H1 (cell line): ENCODE results near the gene TMEM86B. TPM values are rescaled to one million over a fixed set of nuclear protein-coding genes. Genes with fewer than 3 reads are reported as not detected.

Experiments
- CTCF ChIA-PET: fragments of 300-600 bp; sonication (Branson Sonifier 250); formaldehyde crosslinking; loops from one replicate; lab custom pipeline; 2021; ENCODE audit not compliant: partially characterized antibody; lab: Charles Lee
- POLR2A ChIA-PET: fragments of 300-600 bp; sonication (Branson Sonifier 250); formaldehyde crosslinking; loops from one replicate; lab custom pipeline; 2021; ENCODE audit warnings: inconsistent platforms; ENCODE audit not compliant: partially characterized antibody; lab: Charles Lee
- DNase-seq, 2 experiments: peaks; one replicate each; pipeline versions ENCODE4 v3.0.0 to v3.0.0-alpha.2; 2010 to 2022; ENCODE audit warnings: low spot score in 2 of 2, low read depth in 1 of 2, mixed read lengths in 1 of 2
- FAIRE-seq: peaks from 2 replicates; lab custom pipeline; 2011; peaks lifted over from hg19 to GRCh38; lab: Jason Lieb, UNC
- H2AFZ ChIP-seq: 2 replicates; pipeline ENCODE4 v1.8.1; 2012; ENCODE audit warnings: low read length, inconsistent platforms
- H2AK5ac ChIP-seq: 2 replicates; pipeline ENCODE4 v1.6.1; 2013; ENCODE audit warnings: low read depth, low read length
- H2BK120ac ChIP-seq: replicated peaks from 2 replicates; pipeline ENCODE3; 2013; ENCODE audit warnings: low read depth, low read length, inconsistent platforms
- H2BK12ac ChIP-seq: 2 replicates; pipeline ENCODE4 v1.6.1; 2013; ENCODE audit warnings: low read depth, low read length
- H2BK15ac ChIP-seq: 2 replicates; pipeline ENCODE4 v1.6.1; 2013; ENCODE audit warnings: low read length
- H2BK20ac ChIP-seq: 2 replicates; pipeline ENCODE4 v1.6.1; 2013; ENCODE audit warnings: low read length
- H2BK5ac ChIP-seq: 2 replicates; pipeline ENCODE4 v1.6.1; 2013; ENCODE audit warnings: low read depth, low read length
- H3K14ac ChIP-seq: 2 replicates; pipeline ENCODE4 v1.6.1; 2013; ENCODE audit warnings: inconsistent platforms; ENCODE audit not compliant: insufficient read length
- H3K18ac ChIP-seq: 2 replicates; pipeline ENCODE4 v1.6.1; 2013; ENCODE audit warnings: low read length; ENCODE audit errors: extremely low read depth
- H3K23ac ChIP-seq: 2 replicates; pipeline ENCODE4 v1.6.1; 2013; ENCODE audit warnings: inconsistent platforms; ENCODE audit not compliant: insufficient read length
- H3K23me2 ChIP-seq: 2 replicates; pipeline ENCODE4 v1.6.1; 2013; ENCODE audit warnings: low read depth, low read length
- H3K27ac ChIP-seq: 2 replicates; pipeline ENCODE4 v1.6.1; 2011; ENCODE audit warnings: low read depth, low read length, inconsistent platforms
- H3K27me3 ChIP-seq, 4 experiments: replicated peaks in 1 of 4; 1 replicate in 1 of 4; 2 replicates in 3 of 4; pipeline versions ENCODE4 v1.6.1 to v1.8.1; 2011 to 2013; ENCODE audit warnings: low read length in 3 of 4, mild to moderate bottlenecking in 3 of 4, inconsistent platforms in 2 of 4, mixed read lengths in 2 of 4, moderate library complexity in 1 of 4; ENCODE audit not compliant: control insufficient read depth in 3 of 4, insufficient read depth in 3 of 4; ENCODE audit errors: extremely low read depth in 1 of 4
- H3K36me3 ChIP-seq, 4 experiments: 2 replicates each; pipeline versions ENCODE4 v1.6.1 to v1.8.1; 2011 to 2013; ENCODE audit warnings: mild to moderate bottlenecking in 4 of 4, low read length in 3 of 4, moderate library complexity in 2 of 4, control low read depth in 1 of 4, inconsistent platforms in 1 of 4; ENCODE audit not compliant: insufficient read depth in 4 of 4, control insufficient read depth in 2 of 4
- H3K4ac ChIP-seq: replicated peaks from 2 replicates; pipeline ENCODE3; 2013; ENCODE audit warnings: low read length, low read depth, mixed read lengths, inconsistent platforms; ENCODE audit not compliant: insufficient read length
- H3K4me1 ChIP-seq, 4 experiments: replicated peaks in 1 of 4; 1 replicate in 1 of 4; 2 replicates in 3 of 4; pipeline versions ENCODE4 v1.6.1 to v1.8.1; 2011 to 2013; ENCODE audit warnings: low read length in 3 of 4, inconsistent platforms in 2 of 4, mixed read lengths in 1 of 4; ENCODE audit not compliant: insufficient read depth in 4 of 4, control insufficient read depth in 3 of 4
- H3K4me2 ChIP-seq, 2 experiments: 2 replicates each; pipeline versions ENCODE4 v1.6.1 to v1.8.1; 2011 to 2013; ENCODE audit warnings: low read depth in 2 of 2, low read length in 2 of 2, control low read depth in 1 of 2, inconsistent platforms in 1 of 2, mild to moderate bottlenecking in 1 of 2; ENCODE audit not compliant: insufficient read depth in 1 of 2
- H3K4me3 ChIP-seq, 4 experiments: fragments of 200-600, 300-600 bp in 1 of 4; sonication (generic), shearing (Covaris generic), sonication (Bioruptor Twin) in 1 of 4; 2 replicates each; pipeline versions ENCODE4 v1.5.1 to v1.8.1; 2011 to 2016; ENCODE audit warnings: low read length in 4 of 4, low read depth in 3 of 4, control low read depth in 2 of 4, inconsistent platforms in 2 of 4, mild to moderate bottlenecking in 2 of 4, mixed read lengths in 1 of 4, moderate library complexity in 1 of 4; ENCODE audit not compliant: insufficient read depth in 2 of 4; ENCODE audit errors: extremely low read depth in 1 of 4
- H3K56ac ChIP-seq: replicated peaks from 2 replicates; pipeline ENCODE3; 2013; ENCODE audit warnings: low read depth, mild to moderate bottlenecking, mixed read lengths, low read length, inconsistent platforms; ENCODE audit not compliant: insufficient read length
- H3K79me1 ChIP-seq: 2 replicates; pipeline ENCODE4 v1.6.1; 2013; ENCODE audit warnings: low read depth, low read length, control low read depth
- H3K79me2 ChIP-seq, 2 experiments: 2 replicates each; pipeline versions ENCODE4 v1.6.1 to v1.8.1; 2012 to 2013; ENCODE audit warnings: low read length in 2 of 2, mild to moderate bottlenecking in 2 of 2, inconsistent platforms in 1 of 2; ENCODE audit not compliant: insufficient read depth in 2 of 2, control insufficient read depth in 1 of 2
- H3K9ac ChIP-seq, 4 experiments: replicated peaks in 1 of 4; 1 replicate in 1 of 4; 2 replicates in 3 of 4; pipeline versions ENCODE4 v1.6.1 to v1.8.1; 2011 to 2013; ENCODE audit warnings: low read depth in 3 of 4, low read length in 3 of 4, control low read depth in 2 of 4, mild to moderate bottlenecking in 2 of 4, moderate library complexity in 2 of 4, inconsistent platforms in 1 of 4; ENCODE audit errors: extremely low read depth in 1 of 4
- H3K9me3 ChIP-seq, 2 experiments: 2 replicates each; pipeline versions ENCODE4 v1.6.1 to v1.8.1; 2012 to 2013; ENCODE audit warnings: mild to moderate bottlenecking in 2 of 2, moderate library complexity in 2 of 2, control low read depth in 1 of 2, inconsistent platforms in 1 of 2, low read depth in 1 of 2, low read length in 1 of 2, mixed read lengths in 1 of 2; ENCODE audit not compliant: insufficient read depth in 2 of 2
- H4K20me1 ChIP-seq, 2 experiments: replicated peaks in 1 of 2; 2 replicates each; pipeline versions ENCODE3 to v1.8.1; 2011 to 2013; ENCODE audit warnings: inconsistent platforms in 2 of 2, low read length in 2 of 2, mild to moderate bottlenecking in 1 of 2; ENCODE audit not compliant: insufficient read depth in 2 of 2, control insufficient read depth in 1 of 2
- H4K5ac ChIP-seq: 2 replicates; pipeline ENCODE4 v1.6.1; 2013; ENCODE audit warnings: low read length, low read depth, mixed read lengths, inconsistent platforms; ENCODE audit not compliant: insufficient read length
- H4K8ac ChIP-seq: 2 replicates; pipeline ENCODE4 v1.8.0; 2013; ENCODE audit warnings: mild to moderate bottlenecking, moderate library complexity, low read length, inconsistent platforms; ENCODE audit not compliant: insufficient read depth; ENCODE audit errors: extremely low read depth
- H4K91ac ChIP-seq: replicated peaks from 2 replicates; pipeline ENCODE3; 2013; ENCODE audit warnings: low read length, mixed read lengths, inconsistent platforms; ENCODE audit not compliant: insufficient read length
- CEBPB ChIP-seq: IDR thresholded peaks from 2 replicates; pipeline ENCODE4 v1.6.1; 2012; ENCODE audit warnings: low read depth, low read length
- TAF7 ChIP-seq: optimal IDR thresholded peaks from 2 replicates; pipeline ENCODE3; 2011; ENCODE audit warnings: low read depth, mild to moderate bottlenecking, inconsistent platforms, low read length, moderate library complexity, borderline replicate concordance
- WGBS, 2 experiments: shearing (Covaris generic) in 1 of 2; methylation state at CpG; one replicate each; pipeline versions ENCODE4 v1.1.6 to v1.1.7; 2013 to 2015; ENCODE audit warnings: low lambda C conversion rate in 2 of 2, mixed read lengths in 2 of 2, inconsistent platforms in 1 of 2, low coverage in 1 of 2, missing lambda C conversion rate in 1 of 2; ENCODE audit not compliant: insufficient replicate concordance in 2 of 2, insufficient coverage in 1 of 2, insufficient read length in 1 of 2; ENCODE audit errors: extremely low coverage in 1 of 2, missing lambda C conversion rate in 1 of 2; 5-methylcytosine and 5-hydroxymethylcytosine counted together
- polyA plus RNA-seq, 7 experiments: library from polyadenylated mRNA; depleted of rRNA in 3 of 7; stranded (reverse) in 5 of 7; unstranded in 2 of 7; fragments of >200 nt in 5 of 7; fragments of 200-250 nt in 2 of 7; gene quantifications; 1 replicate in 5 of 7; 2 replicates in 1 of 7; 4 replicates in 1 of 7; pipeline versions ENCODE4 v1.2.1 to v1.2.3, GENCODE V29; 2011 to 2013; ENCODE audit warnings: missing spikeins in 2 of 7, mixed read lengths in 2 of 7
- total RNA-seq: library from RNA; stranded (reverse); fragmentation: NEBNext Ultra II Directional; extraction: Animal tissue kit (Norgen Biotek cat#: 25700); gene quantifications from 2 replicates; pipeline ENCODE4 v1.2.1, GENCODE V29; 2021

Gene TMEM86B
- total and polyA plus RNA-seq, 2 of the 8 experiments (the other 6 are each of a cell fraction or from before 2014, with no cell fraction given): 2.0 to 2.9 TPM

DNA sequence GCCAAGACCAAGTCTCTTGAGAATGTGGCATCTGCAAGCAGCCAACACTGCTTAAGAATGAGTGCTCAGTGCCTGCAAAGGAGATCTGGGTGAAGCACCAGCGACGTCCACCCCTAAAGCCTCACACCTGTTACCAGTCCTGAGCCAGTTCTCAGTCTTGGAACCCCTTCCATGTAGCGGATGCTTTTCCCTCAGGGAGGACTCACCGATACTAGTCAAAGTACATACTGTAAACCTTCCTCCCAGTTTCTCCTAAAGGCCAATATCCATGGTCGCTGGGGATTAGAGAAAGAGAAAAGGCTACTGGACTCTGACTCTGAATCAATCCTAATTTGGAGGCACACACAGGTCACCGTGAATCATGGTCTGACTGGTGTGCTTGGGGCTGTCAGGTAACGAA lies 15.0 kb downstream of the TMEM86B start:
- no peak overlapping the region for H2BK20ac ChIP-seq
- peaks cover 15% of the 10 kb centered on the region in 2 experiments; a peak in 3 of 4 replicates for H3K9me3 ChIP-seq
- no peaks in the 10 kb centered on the region for H3K36me3 ChIP-seq
- H3K27me3 ChIP-seq: no peaks in the 10 kb centered on the region; a peak in 1 of 7 replicates
- H3K4me2 ChIP-seq: no peak overlapping the region
- H3K4me3 ChIP-seq: no peak overlapping the region
- no peak overlapping the region; a peak in 1 of 7 replicates for H3K9ac ChIP-seq
- no peak overlapping the region for H3K4ac ChIP-seq
- H3K27ac ChIP-seq: no peak overlapping the region
- no peak overlapping the region for H2AK5ac ChIP-seq
- no peak overlapping the region for H2BK5ac ChIP-seq
- H4K91ac ChIP-seq: no peak overlapping the region
- H4K20me1 ChIP-seq: no peaks in the 10 kb centered on the region
- H2BK120ac ChIP-seq: no peak overlapping the region
- H3K56ac ChIP-seq: no peak overlapping the region
- no peak overlapping the region for H4K8ac ChIP-seq
- no peak overlapping the region for H3K23ac ChIP-seq
- H2BK15ac ChIP-seq: no peak overlapping the region
- no peaks in the 10 kb centered on the region for H3K79me1 ChIP-seq
- no peak overlapping the region for H3K14ac ChIP-seq
- no peak overlapping the region for H4K5ac ChIP-seq
- 83% methylated on average over 7 of the region's 7 CpGs; no CpG with 5 or more reads in 1 of the 2 experiments for WGBS, 2 experiments
- H3K79me2 ChIP-seq: no peaks in the 10 kb centered on the region
- POLR2A ChIA-PET: no interaction called here
- peaks cover 5% of the 10 kb centered on the region; the same call in 1 of the 2 replicates for H3K23me2 ChIP-seq
- H2BK12ac ChIP-seq: no peak overlapping the region
- CTCF ChIA-PET: interaction anchor here (0.7 to 1.6 kb wide), 3 partner anchors 10 to 53 kb away, joined by 3 read pairs; no protein-coding TSS in a partner anchor
- peaks cover 0 to 6% (median 2%) of the 10 kb centered on the region in 4 experiments; a peak in 2 of 7 replicates for H3K4me1 ChIP-seq
- DNase-seq: no peak
- H3K18ac ChIP-seq: no peak overlapping the region
- no peak for FAIRE-seq
- no peak overlapping the region for H2AFZ ChIP-seq
- TF ChIP-seq TAF7 (no peak), CEBPB (no peak)
